Suprapubic skin (tissue), 4 donors: ENCODE data around the gene CCDC188.

Experiments used
- POLR2A ChIP-seq, 2 donors: fragments of 450-650 bp; IDR thresholded peaks; one replicate each; pipeline ENCODE4 v1.6.1; 2017; ENCODE audit warnings: antibody characterized with exemption in 2 of 2, mild to moderate bottlenecking in 2 of 2, moderate library complexity in 2 of 2
- POLR2AphosphoS5 ChIP-seq, 3 donors: sonication (generic); formaldehyde crosslinking; IDR thresholded peaks; one replicate each; pipeline ENCODE4 v1.6.1; 2017; ENCODE audit warnings: antibody characterized with exemption in 3 of 3
- TF ChIP-seq, protein P1 (sequence below), 2 donors: fragments of 200-600 bp in 1 of 2; fragments of 450-650 bp in 1 of 2; sonication (generic) in 1 of 2; IDR thresholded peaks; one replicate each; pipeline ENCODE4 v1.5.1; 2016 to 2019; ENCODE audit warnings: antibody characterized with exemption in 2 of 2, mild to moderate bottlenecking in 1 of 2, moderate library complexity in 1 of 2

DNA sequence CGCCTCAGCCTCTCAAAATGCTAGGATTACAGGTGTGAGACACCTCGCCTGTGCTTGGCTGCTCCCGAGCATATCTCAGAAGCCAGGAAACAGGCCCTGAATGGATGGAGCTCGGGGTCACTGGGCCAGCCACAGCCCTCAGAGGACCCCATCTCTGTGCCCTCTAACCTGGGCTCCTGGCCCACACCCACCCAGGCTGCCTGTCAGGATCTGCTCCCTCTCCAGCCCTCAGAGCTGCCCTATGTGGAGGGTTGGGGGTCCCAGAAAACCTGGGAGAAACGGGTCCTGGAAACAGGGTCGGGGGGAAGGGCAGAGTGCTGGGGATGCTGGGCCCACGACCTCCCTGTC is 5.2 kb upstream of the CCDC188 start:
- TF ChIP-seq POLR2AphosphoS5 (IDR thresholded peaks at IDR 0.05), result no peak
- TF ChIP-seq, protein P1, sequence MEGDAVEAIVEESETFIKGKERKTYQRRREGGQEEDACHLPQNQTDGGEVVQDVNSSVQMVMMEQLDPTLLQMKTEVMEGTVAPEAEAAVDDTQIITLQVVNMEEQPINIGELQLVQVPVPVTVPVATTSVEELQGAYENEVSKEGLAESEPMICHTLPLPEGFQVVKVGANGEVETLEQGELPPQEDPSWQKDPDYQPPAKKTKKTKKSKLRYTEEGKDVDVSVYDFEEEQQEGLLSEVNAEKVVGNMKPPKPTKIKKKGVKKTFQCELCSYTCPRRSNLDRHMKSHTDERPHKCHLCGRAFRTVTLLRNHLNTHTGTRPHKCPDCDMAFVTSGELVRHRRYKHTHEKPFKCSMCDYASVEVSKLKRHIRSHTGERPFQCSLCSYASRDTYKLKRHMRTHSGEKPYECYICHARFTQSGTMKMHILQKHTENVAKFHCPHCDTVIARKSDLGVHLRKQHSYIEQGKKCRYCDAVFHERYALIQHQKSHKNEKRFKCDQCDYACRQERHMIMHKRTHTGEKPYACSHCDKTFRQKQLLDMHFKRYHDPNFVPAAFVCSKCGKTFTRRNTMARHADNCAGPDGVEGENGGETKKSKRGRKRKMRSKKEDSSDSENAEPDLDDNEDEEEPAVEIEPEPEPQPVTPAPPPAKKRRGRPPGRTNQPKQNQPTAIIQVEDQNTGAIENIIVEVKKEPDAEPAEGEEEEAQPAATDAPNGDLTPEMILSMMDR (IDR thresholded peaks at IDR 0.05), result no peak
- TF ChIP-seq POLR2A (IDR thresholded peaks at IDR 0.05), result no peak
